Esophagus muscularis mucosa (tissue), 4 donors: ENCODE measurements around the gene SNX13. TPM values are rescaled to one million over a fixed set of nuclear protein-coding genes. Genes with fewer than 3 reads are reported as not detected.

Experiments
- DNase-seq: peaks from one replicate; pipeline ENCODE4 v3.0.0-alpha.2; 2017; ENCODE audit errors: extremely low spot score
- H3K27ac ChIP-seq, 4 donors: fragments of 200-600 bp; sonication (generic); replicated peaks in 1 of 4; 1 replicate in 3 of 4; 2 replicates in 1 of 4; pipeline ENCODE4 v1.5.1; 2016 to 2019; ENCODE audit warnings: mild to moderate bottlenecking in 1 of 4
- H3K27me3 ChIP-seq, 4 donors: fragments of 200-600 bp; sonication (generic); one replicate each; pipeline versions ENCODE4 v1.5.1 to v1.6.0; 2016 to 2019
- H3K36me3 ChIP-seq, 4 donors: fragments of 200-600 bp; sonication (generic); one replicate each; pipeline ENCODE4 v1.5.1; 2016 to 2019
- H3K4me1 ChIP-seq, 4 donors: fragments of 200-600 bp; sonication (generic); one replicate each; pipeline ENCODE4 v1.5.1; 2016 to 2019
- H3K4me3 ChIP-seq, 4 donors: fragments of 200-600 bp; sonication (generic); 1 replicate in 2 of 4; 2 replicates in 2 of 4; pipeline ENCODE4 v1.5.1; 2016 to 2019; ENCODE audit warnings: mild to moderate bottlenecking in 4 of 4, moderate library complexity in 1 of 4
- H3K9me3 ChIP-seq, 4 donors: fragments of 200-600 bp; sonication (generic); 1 replicate in 3 of 4; 2 replicates in 1 of 4; pipeline ENCODE4 v1.5.1; 2016 to 2019
- CTCF ChIP-seq, 3 experiments: fragments of 200-600 bp in 2 of 3; fragments of 450-650 bp in 1 of 3; sonication (generic) in 2 of 3; IDR thresholded peaks; one replicate each; pipeline ENCODE4 v1.5.1; 2017 to 2019; ENCODE audit warnings: antibody characterized with exemption in 3 of 3, mild to moderate bottlenecking in 2 of 3, moderate library complexity in 1 of 3
- EP300 ChIP-seq: sonication (generic); formaldehyde crosslinking; IDR thresholded peaks from one replicate; pipeline ENCODE4 v1.6.1; 2017; ENCODE audit warnings: antibody characterized with exemption
- POLR2A ChIP-seq: fragments of 450-650 bp; IDR thresholded peaks from one replicate; pipeline ENCODE4 v1.6.1; 2017; ENCODE audit warnings: antibody characterized with exemption, moderate library complexity, mild to moderate bottlenecking, low read depth
- POLR2AphosphoS5 ChIP-seq, 2 donors: sonication (generic); formaldehyde crosslinking; IDR thresholded peaks; one replicate each; pipeline ENCODE4 v1.6.1; 2017; ENCODE audit warnings: antibody characterized with exemption in 2 of 2
- WGBS: methylation state at CpG from one replicate; pipeline ENCODE4 v1.1.5; 2018; 5-methylcytosine and 5-hydroxymethylcytosine counted together
- intact Hi-C: fragments of 100-400 bp; cut with DNase I; formaldehyde crosslinking; loops from one replicate; pipeline ENCODE4 v1.15.1; 2023
- total RNA-seq, 4 donors: library from RNA; depleted of rRNA; stranded (reverse); fragments of >200 nt; gene quantifications; one replicate each; pipeline versions ENCODE4 v1.1.0 to v1.2.1, GENCODE V29; 2016

Gene SNX13
- total RNA-seq, 4 donors from 2014 or later: 37.9 to 51.8 (median 43.9) TPM

GRCh38 chr7:17930546-17930945, 9.7 kb downstream of the SNX13 start:
- H3K36me3 ChIP-seq: no peaks in the 10 kb centered on the region
- peaks cover 36 to 58% (median 47%) of the 10 kb centered on the region in 4 donors for H3K4me1 ChIP-seq
- no peak overlapping the region for H3K4me3 ChIP-seq
- H3K9me3 ChIP-seq: no peaks in the 10 kb centered on the region
- no peak for TF ChIP-seq CTCF (IDR thresholded peaks at IDR 0.05)
- TF ChIP-seq POLR2AphosphoS5 (IDR thresholded peaks at IDR 0.05): no peak
- no peak for TF ChIP-seq EP300
- no peak for TF ChIP-seq POLR2A
- intact Hi-C loops: no loop called here
- 97% methylated on average over 2 of the region's 2 CpGs for WGBS
- H3K27me3 ChIP-seq: no peaks in the 10 kb centered on the region
- no peak for DNase-seq
- H3K27ac ChIP-seq: no peak overlapping the region

GRCh38 chr7:17929647-17930395, 10.5 kb downstream of the SNX13 start:
- Histone ChIP-seq H3K27me3 (no peaks in the 10 kb centered on the region), H3K4me3 (no peak overlapping the region), H3K27ac (no peak overlapping the region), H3K9me3 (no peaks in the 10 kb centered on the region), H3K36me3 (no peaks in the 10 kb centered on the region), H3K4me1 (peaks cover 36 to 59% (median 43%) of the 10 kb centered on the region in 4 donors)
- DNase-seq: no peak
- 69% methylated on average over 5 of the region's 5 CpGs for WGBS
- TF ChIP-seq EP300 (no peak), POLR2AphosphoS5 (IDR thresholded peaks at IDR 0.05) (no peak), POLR2A (no peak), CTCF (IDR thresholded peaks at IDR 0.05) (no peak)
- intact Hi-C loops: no loop called here

GRCh38 chr7:17928055-17928454, 12.2 kb downstream of the SNX13 start:
- no peak for DNase-seq
- no peak overlapping the region for H3K4me3 ChIP-seq
- intact Hi-C loops: no loop called here
- H3K36me3 ChIP-seq: no peaks in the 10 kb centered on the region
- H3K27ac ChIP-seq: no peak overlapping the region
- WGBS: 62% methylated on average over 1 of the region's 1 CpG
- peaks cover 36 to 63% (median 43%) of the 10 kb centered on the region in 4 donors for H3K4me1 ChIP-seq
- no peaks in the 10 kb centered on the region for H3K9me3 ChIP-seq
- TF ChIP-seq POLR2A (no peak), EP300 (no peak)
- H3K27me3 ChIP-seq: no peaks in the 10 kb centered on the region

GRCh38 chr7:17921857-17922416, 18.4 kb downstream of the SNX13 start:
- no peaks in the 10 kb centered on the region for H3K36me3 ChIP-seq
- 89% methylated on average over 1 of the region's 1 CpG for WGBS
- H3K9me3 ChIP-seq: peaks cover 0 to 6% (median 5%) of the 10 kb centered on the region in 4 donors
- intact Hi-C loops: no loop called here
- no peak overlapping the region for H3K4me3 ChIP-seq
- peaks cover 24 to 48% (median 41%) of the 10 kb centered on the region in 4 donors for H3K4me1 ChIP-seq
- H3K27me3 ChIP-seq: no peaks in the 10 kb centered on the region
- DNase-seq: no peak
- TF ChIP-seq POLR2AphosphoS5 (IDR thresholded peaks at IDR 0.05) (no peak), EP300 (no peak), POLR2A (no peak)
- no peak overlapping the region for H3K27ac ChIP-seq

GRCh38 chr7:17917842-17918241, 22.5 kb downstream of the SNX13 start:
- Histone ChIP-seq H3K9me3 (peaks cover 0 to 10% (median 8%) of the 10 kb centered on the region in 4 donors), H3K27ac (no peak overlapping the region), H3K27me3 (no peaks in the 10 kb centered on the region), H3K4me1 (peaks cover 31 to 40% (median 36%) of the 10 kb centered on the region in 4 donors), H3K4me3 (no peak overlapping the region), H3K36me3 (no peaks in the 10 kb centered on the region)
- WGBS: 94% methylated on average over 3 of the region's 3 CpGs
- no peak for DNase-seq
- no peak for TF ChIP-seq CTCF (IDR thresholded peaks at IDR 0.05)
- intact Hi-C loops: no loop called here
